ENCODE results near the gene MMP17. TPM values are rescaled to one million over a fixed set of nuclear protein-coding genes. Genes with fewer than 3 reads are reported as not detected.

MMP17 gene
- total and polyA plus RNA-seq, 2 donors from 2014 or later = 0.82 to 3.2 TPM

GRCh38 chr12:131836714-131837397 is 8.7 kb downstream of the MMP17 start:
- Histone ChIP-seq H3K9me3 (ENCODE audit: control insufficient read depth in 2 of 3, insufficient read depth in 1 of 3, low read length in 3 of 3) (no peaks in the 10 kb centered on the region), H3K36me3 (ENCODE audit: control insufficient read depth in 2 of 3, insufficient read depth in 3 of 3, low read length in 3 of 3) (no peaks in the 10 kb centered on the region), H3K27me3 (ENCODE audit: control insufficient read depth, insufficient read depth, low read length) (peaks cover 5% of the 10 kb centered on the region), H3K9ac (ENCODE audit: low read length in 3 of 3) (no peak overlapping the region), H3K27ac (ENCODE audit: low read depth in 2 of 2, low read length in 2 of 2) (no peak overlapping the region), H3K4me1 (ENCODE audit: control insufficient read depth in 2 of 3, insufficient read depth in 2 of 3, low read depth in 1 of 3, low read length in 3 of 3) (no peaks in the 10 kb centered on the region), H3K4me3 (ENCODE audit: low read length in 3 of 3) (no peak overlapping the region)
- no peak for TF ChIP-seq CTCF (IDR thresholded peaks at IDR 0.05; ENCODE audit: borderline replicate concordance, extremely low read depth, insufficient read depth)
- DNase-seq = peak in 2 of 5 donors; percentile 34 to 59
- no peak for FAIRE-seq
- intact Hi-C loops (cut with DNase I) = no loop called here

- Histone ChIP-seq H3K36me3 (ENCODE audit: control insufficient read depth in 2 of 3, insufficient read depth in 3 of 3, low read length in 3 of 3) (no peaks in the 10 kb centered on the region), H3K4me3 (ENCODE audit: low read length in 3 of 3) (no peak overlapping the region), H3K27me3 (ENCODE audit: control insufficient read depth, insufficient read depth, low read length) (no peaks in the 10 kb centered on the region), H3K9me3 (ENCODE audit: control insufficient read depth in 2 of 3, insufficient read depth in 1 of 3, low read length in 3 of 3) (no peaks in the 10 kb centered on the region), H3K27ac (ENCODE audit: low read depth in 2 of 2, low read length in 2 of 2) (no peak overlapping the region), H3K9ac (ENCODE audit: low read length in 3 of 3) (no peak overlapping the region), H3K4me1 (ENCODE audit: control insufficient read depth in 2 of 3, insufficient read depth in 2 of 3, low read depth in 1 of 3, low read length in 3 of 3) (no peaks in the 10 kb centered on the region)
- intact Hi-C loops (cut with DNase I) = no loop called here
- DNase-seq (peak in 1 of 5 donors; percentile 37), FAIRE-seq (no peak)
- TF ChIP-seq CTCF (IDR thresholded peaks at IDR 0.05; ENCODE audit: borderline replicate concordance, extremely low read depth, insufficient read depth) = no peak
These were observed 12.6 kb downstream of the MMP17 start for GRCh38 chr12:131840643-131841416.

- no peaks in the 10 kb centered on the region for H3K27me3 ChIP-seq (ENCODE audit: control insufficient read depth, insufficient read depth, low read length)
- FAIRE-seq (no peak), DNase-seq (no peak)
- no peak overlapping the region for H3K9ac ChIP-seq (ENCODE audit: low read length in 3 of 3)
- H3K9me3 ChIP-seq (ENCODE audit: control insufficient read depth in 2 of 3, insufficient read depth in 1 of 3, low read length in 3 of 3) = no peaks in the 10 kb centered on the region
- intact Hi-C loops (cut with DNase I) = no loop called here
- H3K36me3 ChIP-seq (ENCODE audit: control insufficient read depth in 2 of 3, insufficient read depth in 3 of 3, low read length in 3 of 3) = no peaks in the 10 kb centered on the region
- no peak overlapping the region for H3K27ac ChIP-seq (ENCODE audit: low read depth in 2 of 2, low read length in 2 of 2)
- H3K4me1 ChIP-seq (ENCODE audit: control insufficient read depth in 2 of 3, insufficient read depth in 2 of 3, low read depth in 1 of 3, low read length in 3 of 3) = no peaks in the 10 kb centered on the region
- H3K4me3 ChIP-seq (ENCODE audit: low read length in 3 of 3) = no peak overlapping the region
- TF ChIP-seq CTCF (IDR thresholded peaks at IDR 0.05; ENCODE audit: borderline replicate concordance, extremely low read depth, insufficient read depth) = no peak
These were observed 13.4 kb downstream of the MMP17 start for GRCh38 chr12:131841547-131841946.
